ENCODE measurements around the gene HOXB9.

HOXB9 gene

DNA sequence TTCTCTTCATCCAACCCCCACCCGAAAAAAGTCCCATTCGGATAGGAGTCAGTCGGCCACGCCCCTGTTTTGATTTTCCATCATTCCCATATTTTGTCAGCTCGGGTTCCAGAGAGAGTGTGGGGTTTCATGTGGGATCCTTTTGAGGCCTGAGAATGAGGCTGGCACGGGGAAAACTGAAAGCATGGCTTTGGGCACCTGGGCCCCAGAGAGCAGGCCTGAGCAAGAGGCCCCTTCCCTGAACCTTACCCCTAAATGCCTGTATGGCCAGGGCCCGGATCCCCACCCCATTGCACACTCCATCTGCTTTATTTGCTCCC, 43.4 kb downstream of the HOXB9 start:
- no peak for DNase-seq

- DNase-seq = no peak
Observed at GRCh38 chr17:48579760-48580554, 46.2 kb downstream of the HOXB9 start.

DNA sequence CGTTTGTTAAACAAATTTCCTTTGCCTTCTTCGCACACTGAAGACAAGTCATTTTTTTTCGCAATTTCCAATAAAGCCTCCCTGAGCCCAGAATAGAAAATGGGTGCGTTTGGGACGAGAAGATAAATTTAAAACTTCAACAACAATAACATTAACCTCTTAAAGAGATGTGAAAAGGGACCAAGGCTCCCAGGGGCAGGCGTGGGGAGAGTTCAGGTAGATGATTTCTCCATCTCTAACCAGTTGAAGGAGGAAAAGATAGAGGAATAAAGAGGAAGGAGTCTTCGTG, 46.7 kb downstream of the HOXB9 start:
- DNase-seq = no peak

- peak; percentile 29 to 38 for DNase-seq
Observed at GRCh38 chr17:48578616-48579470, 47.3 kb downstream of the HOXB9 start.

DNA sequence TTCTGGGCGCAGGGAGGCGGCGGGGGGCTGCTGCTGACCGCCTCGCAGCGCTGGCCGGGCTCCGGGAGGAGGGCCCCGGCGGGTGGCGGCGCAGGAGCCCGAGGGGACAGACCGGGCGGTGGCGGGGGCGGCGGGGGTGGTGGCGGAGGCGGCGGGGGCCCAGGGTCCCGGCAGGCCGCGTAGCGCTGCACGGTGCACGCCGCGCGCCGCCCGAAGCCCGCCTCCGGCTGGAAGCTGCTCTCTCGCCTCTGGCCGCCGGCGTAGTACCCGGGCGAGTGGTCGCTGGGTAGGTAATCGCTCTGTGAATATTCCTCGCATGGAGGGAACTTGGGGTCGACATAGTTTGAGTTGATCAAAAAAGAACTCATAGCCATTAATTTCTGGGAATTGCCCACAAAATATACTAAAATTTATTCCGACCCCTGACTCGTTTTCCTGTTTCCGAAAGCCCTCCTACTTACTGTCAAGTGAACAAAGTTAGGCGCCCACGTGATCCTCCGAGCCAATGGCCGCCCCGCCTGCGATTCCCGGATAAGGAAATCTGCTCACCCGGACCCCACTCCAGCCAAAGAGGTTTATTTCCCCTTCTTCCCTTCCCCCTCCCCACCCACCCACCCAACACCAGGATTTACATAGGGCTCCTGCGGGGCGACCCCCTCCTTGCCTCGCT, 48.1 kb downstream of the HOXB9 start, which contains the start of gene HOXB4:
Gene HOXB4 (minus strand): TSS at position 405 of the 670 bp plus-strand sequence. CDS start 31 bp downstream, at position 374.
- peak; percentile 74 to 81 for DNase-seq

DNA sequence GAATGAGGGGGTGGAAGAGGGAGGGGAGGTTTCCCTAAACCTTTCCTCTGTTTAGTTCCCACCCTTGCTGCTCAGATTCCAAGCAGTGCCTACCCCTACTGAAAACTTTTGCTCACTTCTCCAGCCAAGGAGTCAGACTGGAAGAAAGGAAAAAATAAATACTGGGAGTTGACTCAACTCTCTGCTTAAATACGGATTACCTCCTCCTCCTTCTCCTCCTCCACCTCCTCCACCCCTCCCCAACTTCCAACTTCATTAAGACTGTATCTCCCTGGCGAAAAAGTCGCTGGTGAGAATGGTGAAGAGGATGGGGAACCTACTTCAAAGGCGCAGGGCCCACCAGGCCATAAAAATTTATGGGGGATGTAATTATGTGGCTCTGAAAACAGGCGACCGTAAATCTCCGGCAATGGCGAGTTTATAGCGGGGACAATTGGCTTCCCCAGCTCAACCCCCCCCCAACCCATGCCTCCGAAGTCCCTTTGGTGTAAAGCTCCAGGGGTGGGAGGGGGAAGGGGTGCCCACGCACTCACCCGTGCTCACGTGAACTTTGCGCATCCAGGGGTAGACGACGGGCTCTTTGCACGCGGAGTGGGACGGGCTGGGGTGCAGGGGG, 48.7 kb downstream of the HOXB9 start:
- no peak for DNase-seq

- no peak for DNase-seq
Observed at GRCh38 chr17:48576479-48577309, 49.5 kb downstream of the HOXB9 start.

- DNase-seq = no peak
Observed at GRCh38 chr17:48575673-48576478, 50.3 kb downstream of the HOXB9 start.

GRCh38 chr17:48575066-48575582, 51.0 kb downstream of the HOXB9 start:
- no peak for DNase-seq

DNA sequence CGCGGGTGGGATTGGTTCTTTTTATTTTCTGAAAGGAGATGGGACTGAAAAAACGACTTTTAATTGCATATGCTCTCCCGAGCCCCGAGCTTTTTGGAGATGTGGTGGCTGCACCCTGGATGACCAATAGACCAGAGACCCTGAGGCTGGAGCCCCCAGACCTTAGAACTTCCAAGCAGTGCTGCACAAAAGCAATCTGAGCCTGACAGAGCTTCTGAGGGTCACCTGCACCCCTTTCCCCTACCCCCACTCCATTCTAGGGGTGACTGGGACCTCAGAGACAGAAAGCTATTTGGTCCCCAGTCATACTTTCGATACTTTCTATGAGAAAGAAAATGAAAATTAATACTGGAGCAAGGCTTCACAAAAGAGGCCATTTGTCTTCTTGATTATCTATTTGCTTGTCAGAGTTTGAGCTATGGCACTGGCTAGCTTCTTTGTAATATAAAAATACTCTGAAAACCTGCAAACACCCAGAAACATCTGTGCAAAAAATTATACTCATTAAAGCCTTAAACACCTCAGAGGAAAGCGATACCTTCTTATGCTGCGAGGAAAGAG, 51.6 kb downstream of the HOXB9 start:
- DNase-seq = no peak

- DNase-seq = no peak
Observed at GRCh38 chr17:48571826-48572417, 54.2 kb downstream of the HOXB9 start.

Data from activated CD4-positive, alpha-beta T cell treated with anti-CD3 and anti-CD28 coated beads, Interleukin-2, amount 50 U/mL, for 48 hours (primary cell).